GM19193 (cell line): ENCODE results near the gene DTNB.

Experiments
- POLR2A ChIP-seq: IDR thresholded peaks from 4 replicates; pipeline ENCODE4 v1.6.1; 2011; ENCODE audit not compliant: insufficient read depth, insufficient read length; ENCODE audit errors: extremely low read depth

DTNB gene

GRCh38 chr2:25365241-25365640 is 308.1 kb downstream of the DTNB start:
- TF ChIP-seq POLR2A = no peak

GRCh38 chr2:25363733-25364132 is 309.6 kb downstream of the DTNB start:
- TF ChIP-seq POLR2A = no peak

GRCh38 chr2:25362434-25363145 is 310.8 kb downstream of the DTNB start:
- peak; percentile 45 for TF ChIP-seq POLR2A

- TF ChIP-seq POLR2A = peak; percentile 91
Observed at GRCh38 chr2:25362049-25362433, 311.3 kb downstream of the DTNB start.

- no peak for TF ChIP-seq POLR2A
Observed at GRCh38 chr2:25361261-25362048, 311.9 kb downstream of the DTNB start.

GRCh38 chr2:25358836-25359235 is 314.5 kb downstream of the DTNB start:
- no peak for TF ChIP-seq POLR2A

- TF ChIP-seq POLR2A = no peak
Observed at GRCh38 chr2:25358249-25358815, 315.0 kb downstream of the DTNB start.

- TF ChIP-seq POLR2A = no peak
Observed at GRCh38 chr2:25356088-25356487, 317.3 kb downstream of the DTNB start.

GRCh38 chr2:25355270-25355669 is 318.1 kb downstream of the DTNB start:
- no peak for TF ChIP-seq POLR2A

- no peak for TF ChIP-seq POLR2A
Observed at GRCh38 chr2:25354116-25354515, 319.3 kb downstream of the DTNB start.

GRCh38 chr2:25349397-25349796 is 324.0 kb downstream of the DTNB start:
- no peak for TF ChIP-seq POLR2A

- TF ChIP-seq POLR2A = no peak
Observed at GRCh38 chr2:25347846-25348245, 325.5 kb downstream of the DTNB start.

- no peak for TF ChIP-seq POLR2A
Observed at GRCh38 chr2:25347205-25347815, 326.1 kb downstream of the DTNB start.

- TF ChIP-seq POLR2A = no peak
Observed at GRCh38 chr2:25343187-25343825, 330.1 kb downstream of the DTNB start.
